GM23338 (cell line): ENCODE measurements around the gene APOBEC3B.

Experiments
- CTCF ChIP-seq, 2 experiments: fragments of 200-600 bp in 1 of 2; sonication (generic) in 1 of 2; conservative IDR thresholded peaks; 2 replicates each; pipeline versions ENCODE4 v1.5.1 to v1.6.1; 2016 to 2017; ENCODE audit warnings: antibody characterized with exemption in 2 of 2, low read depth in 2 of 2, mild to moderate bottlenecking in 2 of 2, moderate library complexity in 1 of 2
- ETS1 ChIP-seq: IDR thresholded peaks from 2 replicates; pipeline ENCODE4 v1.6.1; 2016; ENCODE audit warnings: antibody characterized with exemption
- EZH2 ChIP-seq: fragments of 200-600 bp; sonication (generic); IDR thresholded peaks from one replicate; pipeline ENCODE4 v1.8.0; 2017; ENCODE audit warnings: antibody characterized with exemption, mild to moderate bottlenecking, low read depth; ENCODE audit not compliant: unreplicated experiment
- NANOG ChIP-seq: IDR thresholded peaks from 2 replicates; pipeline ENCODE4 v1.6.1; 2016; ENCODE audit warnings: antibody characterized with exemption, borderline replicate concordance
- ZNF331 ChIP-seq: fragments of 250-450 bp; sonication (Bioruptor Pico); IDR thresholded peaks from 2 replicates; pipeline ENCODE4 v1.5.0; 2020; ENCODE audit warnings: low read depth, mild to moderate bottlenecking, moderate library complexity

GRCh38 chr22:38964989-38965388, 17.2 kb upstream of the APOBEC3B start:
- TF ChIP-seq EZH2 = no peak
- no peak for TF ChIP-seq CTCF (conservative IDR thresholded peaks at IDR 0.05; ENCODE audit: low read depth in 2 of 2)
- TF ChIP-seq ETS1 = no peak
- no peak for TF ChIP-seq ZNF331 (CRISPR knock-in tag)
- TF ChIP-seq NANOG = no peak
